Activated CD4-positive, CD25-positive, alpha-beta regulatory T cell treated with anti-CD3 and anti-CD28 coated beads, Interleukin-2, amount 50 U/mL, for 24 hours (primary cell): ENCODE measurements around the gene GLOD5.
"Not testable (repeated sequence)": the region's sequence is repeated elsewhere in the genome, so short reads cannot be mapped to it uniquely, and the experiment has no call there.

Experiments
- ATAC-seq, 2 donors: fragments of 150-1000 bp; cut with Tn5 transposase; one replicate each; pipeline ENCODE4 v1.10.0; 2021; ENCODE audit warnings: mild to moderate bottlenecking in 1 of 2, moderate library complexity in 1 of 2

GLOD5 gene

GRCh38 chrX:48794911-48795515 lies 33.5 kb downstream of the GLOD5 start:
- ATAC-seq: no peak

GRCh38 chrX:48798318-48798717 lies 36.8 kb downstream of the GLOD5 start:
- no peak for ATAC-seq

GRCh38 chrX:48800574-48801279 lies 39.2 kb downstream of the GLOD5 start:
- no peak for ATAC-seq

GRCh38 chrX:48801280-48802088 lies 39.9 kb downstream of the GLOD5 start, which contains the start of gene HDAC6:
TSS of gene HDAC6 (plus strand) at chrX:48802067. CDS start at chrX:48802693, 626 bp downstream.
- ATAC-seq: peak; percentile 91 to 93

- peak; percentile 32 to 36 for ATAC-seq
Observed at GRCh38 chrX:48802089-48802904, 40.8 kb downstream of the GLOD5 start.

GRCh38 chrX:48802905-48803200 lies 41.3 kb downstream of the GLOD5 start:
- ATAC-seq: no peak

GRCh38 chrX:48806081-48806480 lies 44.5 kb downstream of the GLOD5 start:
- no peak for ATAC-seq

- ATAC-seq: no peak
Observed at GRCh38 chrX:48813644-48814043, 52.1 kb downstream of the GLOD5 start.

GRCh38 chrX:48814722-48815121 lies 53.2 kb downstream of the GLOD5 start:
- no peak for ATAC-seq

GRCh38 chrX:48815266-48815665 lies 53.7 kb downstream of the GLOD5 start:
- ATAC-seq: no peak

- no peak for ATAC-seq
Observed at GRCh38 chrX:48816014-48816810, 54.7 kb downstream of the GLOD5 start.

GRCh38 chrX:48818098-48818497 lies 56.6 kb downstream of the GLOD5 start:
- no peak for ATAC-seq

GRCh38 chrX:48818866-48819265 lies 57.3 kb downstream of the GLOD5 start:
- ATAC-seq: no peak

- ATAC-seq: not testable (repeated sequence)
Observed at GRCh38 chrX:48819394-48819793, 57.8 kb downstream of the GLOD5 start.

- ATAC-seq: no peak
Observed at GRCh38 chrX:48823053-48823452, 61.5 kb downstream of the GLOD5 start.
